IMR-90 (cell line): ENCODE data around the gene CLNK. TPM values are rescaled to one million over a fixed set of nuclear protein-coding genes. Genes with fewer than 3 reads are reported as not detected.

Experiments used
- ATAC-seq: fragments of 200-7000 bp; cut with Tn5 transposase; 2 replicates; pipeline ENCODE4 v1.9.1; 2020; ENCODE audit warnings: low read depth, mild to moderate bottlenecking, moderate library complexity
- BruUV-seq: library from RNA; stranded (reverse); fragments of 400-500 nt; replicated peaks from 2 replicates; lab custom pipeline; 2021; lab: Mats Ljungman, UMichigan
- CTCF ChIA-PET: fragments of 300-600 bp; formaldehyde crosslinking; extraction: SDS; loops from one replicate; lab custom pipeline; 2021; ENCODE audit warnings: antibody characterized with exemption; lab: Yijun Ruan, JAX
- POLR2A ChIA-PET: fragments of 300-600 bp; sonication (Branson Sonifier 250); formaldehyde crosslinking; loops from one replicate; lab custom pipeline; 2022; ENCODE audit warnings: antibody characterized with exemption; ENCODE audit not compliant: unreplicated experiment; lab: Charles Lee
- DNase-seq: peaks from one replicate; pipeline ENCODE4 v3.0.0; 2013
- H2AFZ ChIP-seq: replicated peaks from 2 replicates; pipeline ENCODE3; 2013; ENCODE audit warnings: low read length, mild to moderate bottlenecking; ENCODE audit not compliant: poor library complexity
- H2AK5ac ChIP-seq: 2 replicates; pipeline ENCODE4 v1.6.1; 2013; ENCODE audit warnings: low read depth, low read length, inconsistent platforms
- H2AK9ac ChIP-seq: replicated peaks from 2 replicates; pipeline ENCODE3; 2013; ENCODE audit warnings: mild to moderate bottlenecking, low read depth, low read length, moderate library complexity; ENCODE audit not compliant: poor library complexity
- H2BK120ac ChIP-seq: 2 replicates; pipeline ENCODE4 v1.6.1; 2013; ENCODE audit warnings: low read depth, low read length, inconsistent platforms
- H2BK15ac ChIP-seq: 3 replicates; pipeline ENCODE4 v1.6.1; 2013; ENCODE audit warnings: low read depth, low read length, inconsistent platforms
- H2BK20ac ChIP-seq: 2 replicates; pipeline ENCODE4 v1.6.1; 2013; ENCODE audit warnings: low read depth, mild to moderate bottlenecking, inconsistent platforms, low read length, moderate library complexity
- H2BK5ac ChIP-seq: 2 replicates; pipeline ENCODE4 v1.6.1; 2013; ENCODE audit warnings: mild to moderate bottlenecking, low read depth, low read length, inconsistent platforms; ENCODE audit not compliant: poor library complexity, severe bottlenecking
- H3K14ac ChIP-seq: replicated peaks from 2 replicates; pipeline ENCODE4 v1.6.1; 2013; ENCODE audit warnings: low read depth, low read length, inconsistent platforms
- H3K18ac ChIP-seq: 2 replicates; pipeline ENCODE4 v1.6.1; 2013; ENCODE audit warnings: low read depth, low read length, control low read depth
- H3K23ac ChIP-seq: 2 replicates; pipeline ENCODE4 v1.6.1; 2013; ENCODE audit warnings: low read depth, low read length, inconsistent platforms
- H3K27ac ChIP-seq: 2 replicates; pipeline ENCODE4 v1.5.1; 2013; ENCODE audit warnings: mild to moderate bottlenecking, control low read depth, low read length; ENCODE audit not compliant: insufficient read depth
- H3K27me3 ChIP-seq: 2 replicates; pipeline ENCODE4 v1.6.1; 2013; ENCODE audit warnings: low read length; ENCODE audit not compliant: control insufficient read depth, insufficient read depth
- H3K36me3 ChIP-seq: 2 replicates; pipeline ENCODE4 v1.6.1; 2013; ENCODE audit warnings: low read length, mixed read lengths; ENCODE audit not compliant: control insufficient read depth, insufficient read depth
- H3K4ac ChIP-seq: 2 replicates; pipeline ENCODE4 v1.6.1; 2013; ENCODE audit warnings: low read depth, low read length, inconsistent platforms
- H3K4me1 ChIP-seq: 2 replicates; pipeline ENCODE4 v1.6.1; 2013; ENCODE audit warnings: low read length, mixed read lengths; ENCODE audit not compliant: control insufficient read depth, insufficient read depth
- H3K4me2 ChIP-seq: 2 replicates; pipeline ENCODE4 v1.6.1; 2013; ENCODE audit warnings: low read depth, mild to moderate bottlenecking, control low read depth, low read length, moderate library complexity
- H3K4me3 ChIP-seq: 2 replicates; pipeline ENCODE4 v1.5.1; 2013; ENCODE audit warnings: low read depth, mild to moderate bottlenecking, control low read depth, low read length, moderate library complexity; ENCODE audit not compliant: insufficient read depth
- H3K56ac ChIP-seq: 2 replicates; pipeline ENCODE4 v1.6.1; 2013; ENCODE audit warnings: low read length, inconsistent platforms; ENCODE audit not compliant: insufficient read depth; ENCODE audit errors: extremely low read depth
- H3K79me1 ChIP-seq, 2 experiments: 2 replicates each; pipeline ENCODE4 v1.6.1; 2013; ENCODE audit warnings: low read length in 2 of 2, inconsistent platforms in 1 of 2, low read depth in 1 of 2
- H3K9ac ChIP-seq: 2 replicates; pipeline ENCODE4 v1.6.1; 2013; ENCODE audit warnings: low read depth, low read length, control low read depth
- H3K9me1 ChIP-seq: 2 replicates; pipeline ENCODE4 v1.6.1; 2013; ENCODE audit warnings: low read length, inconsistent platforms; ENCODE audit not compliant: insufficient read depth
- H3K9me3 ChIP-seq: 2 replicates; pipeline ENCODE4 v1.6.1; 2013; ENCODE audit warnings: low read length; ENCODE audit not compliant: control insufficient read depth, insufficient read depth
- H4K20me1 ChIP-seq: 2 replicates; pipeline ENCODE4 v1.6.1; 2013; ENCODE audit warnings: low read length, inconsistent platforms; ENCODE audit not compliant: insufficient read depth
- H4K5ac ChIP-seq: 2 replicates; pipeline ENCODE4 v1.6.1; 2013; ENCODE audit warnings: mild to moderate bottlenecking, low read depth, low read length, control low read depth
- H4K8ac ChIP-seq, 2 experiments: 2 replicates each; pipeline ENCODE4 v1.6.1; 2013; ENCODE audit warnings: low read depth in 2 of 2, low read length in 2 of 2, control low read depth in 1 of 2, inconsistent platforms in 1 of 2
- H4K91ac ChIP-seq: 2 replicates; pipeline ENCODE4 v1.6.1; 2013; ENCODE audit warnings: low read depth, low read length, inconsistent platforms; ENCODE audit not compliant: insufficient read depth
- BHLHE40 ChIP-seq: fragments of 150-350 bp; IDR thresholded peaks from 2 replicates; pipeline ENCODE4 v1.6.1; 2016; ENCODE audit warnings: mild to moderate bottlenecking, low read depth, low read length
- CEBPB ChIP-seq: IDR thresholded peaks from 2 replicates; pipeline ENCODE4 v1.6.1; 2012; ENCODE audit warnings: low read depth, low read length, improper control_type of control experiment
- CHD1 ChIP-seq: IDR thresholded peaks from 2 replicates; pipeline ENCODE4 v1.6.1; 2012; ENCODE audit warnings: low read depth, low read length, improper control_type of control experiment
- ELK1 ChIP-seq: fragments of 150-350 bp; IDR thresholded peaks from 2 replicates; pipeline ENCODE4 v1.6.1; 2016; ENCODE audit warnings: low read depth, mild to moderate bottlenecking, low read length, moderate library complexity, borderline replicate concordance
- FOS ChIP-seq: fragments of 150-350 bp; IDR thresholded peaks from 2 replicates; pipeline ENCODE4 v1.6.1; 2016; ENCODE audit warnings: low read depth, low read length
- MAFK ChIP-seq: IDR thresholded peaks from 2 replicates; pipeline ENCODE4 v1.6.1; 2012; ENCODE audit warnings: low read depth, low read length, improper control_type of control experiment
- MAZ ChIP-seq: IDR thresholded peaks from 2 replicates; pipeline ENCODE4 v1.6.1; 2012; ENCODE audit warnings: low read depth, mild to moderate bottlenecking, low read length, improper control_type of control experiment, moderate library complexity, borderline replicate concordance
- MXI1 ChIP-seq: IDR thresholded peaks from 2 replicates; pipeline ENCODE4 v1.6.1; 2012; ENCODE audit warnings: low read depth, mild to moderate bottlenecking, low read length, moderate library complexity, borderline replicate concordance
- NFE2L2 ChIP-seq: fragments of 150-350 bp; IDR thresholded peaks from 2 replicates; pipeline ENCODE4 v1.6.1; 2016; ENCODE audit warnings: low read depth, mild to moderate bottlenecking, low read length
- POLR2A ChIP-seq: IDR thresholded peaks from 2 replicates; pipeline ENCODE4 v1.6.1; 2012; ENCODE audit warnings: mild to moderate bottlenecking, low read depth, low read length
- RAD21 ChIP-seq: IDR thresholded peaks from 2 replicates; pipeline ENCODE4 v1.6.1; 2012; ENCODE audit warnings: low read length, improper control_type of control experiment
- RCOR1 ChIP-seq: IDR thresholded peaks from 2 replicates; pipeline ENCODE4 v1.6.1; 2012; ENCODE audit warnings: mild to moderate bottlenecking, low read length, improper control_type of control experiment; ENCODE audit not compliant: insufficient replicate concordance
- RFX5 ChIP-seq: IDR thresholded peaks from 2 replicates; pipeline ENCODE4 v1.8.0; 2012; ENCODE audit warnings: low read depth, mild to moderate bottlenecking, low read length, moderate library complexity
- SMC3 ChIP-seq: fragments of 150-350 bp; IDR thresholded peaks from 2 replicates; pipeline ENCODE4 v1.6.1; 2016; ENCODE audit warnings: low read depth, mild to moderate bottlenecking, antibody characterized with exemption, low read length, moderate library complexity
- WGBS, 2 experiments: methylation state at CpG; one replicate each; pipeline versions ENCODE4 v1.1.5 to v1.1.7; 2013; ENCODE audit warnings: missing lambda C conversion rate in 2 of 2; ENCODE audit not compliant: insufficient read length in 1 of 2; ENCODE audit errors: extremely low coverage in 2 of 2; 5-methylcytosine and 5-hydroxymethylcytosine counted together
- dilution Hi-C: fragments of 300-500 bp; cut with HindIII; formaldehyde crosslinking; loops from one replicate; pipeline ENCODE4 v1.14.3; 2018; ENCODE audit warnings: low sequenced_read_pairs; ENCODE audit not compliant: unreplicated experiment
- in situ Hi-C: fragments of 300-500 bp; cut with MboI; formaldehyde crosslinking; loops from 3 replicates; pipeline ENCODE4 v1.14.3; 2019; ENCODE audit warnings: low sequenced_read_pairs, inconsistent platforms, mixed read lengths
- intact Hi-C: fragments of 100-400 bp; cut with micrococcal nuclease; formaldehyde crosslinking; loops from 2 replicates; pipeline ENCODE4 v1.10.0; 2022
- polyA plus RNA-seq, 3 experiments: library from polyadenylated mRNA; depleted of rRNA; stranded (reverse); fragments of >200 nt; gene quantifications; 2 replicates each; pipeline ENCODE4 v1.2.3, GENCODE V29; 2012; ENCODE audit warnings: low replicate concordance in 1 of 3
- total RNA-seq: library from RNA; depleted of rRNA; stranded (reverse); fragments of >200 nt; gene quantifications from 2 replicates; pipeline ENCODE4 v1.2.3, GENCODE V29; 2012
- TF ChIP-seq, protein P1 (sequence below): conservative IDR thresholded peaks from 2 replicates; pipeline ENCODE4 v1.5.1; 2012; ENCODE audit warnings: mild to moderate bottlenecking, low read depth, low read length, improper control_type of control experiment
- TF ChIP-seq, protein P2 (sequence below): fragments of 150-350 bp; IDR thresholded peaks from 2 replicates; pipeline ENCODE4 v1.6.1; 2017; ENCODE audit warnings: mild to moderate bottlenecking, antibody characterized with exemption, low read length, low read depth

Gene CLNK
- total and polyA plus RNA-seq, 2 of the 4 experiments (the other 2 are of a cell fraction), result not detected

- no peaks in the 10 kb centered on the region for H3K36me3 ChIP-seq
- no peak overlapping the region for H3K56ac ChIP-seq
- TF ChIP-seq ELK1, result no peak
- no peak for TF ChIP-seq MXI1
- TF ChIP-seq RFX5, result no peak
- TF ChIP-seq, protein P1, sequence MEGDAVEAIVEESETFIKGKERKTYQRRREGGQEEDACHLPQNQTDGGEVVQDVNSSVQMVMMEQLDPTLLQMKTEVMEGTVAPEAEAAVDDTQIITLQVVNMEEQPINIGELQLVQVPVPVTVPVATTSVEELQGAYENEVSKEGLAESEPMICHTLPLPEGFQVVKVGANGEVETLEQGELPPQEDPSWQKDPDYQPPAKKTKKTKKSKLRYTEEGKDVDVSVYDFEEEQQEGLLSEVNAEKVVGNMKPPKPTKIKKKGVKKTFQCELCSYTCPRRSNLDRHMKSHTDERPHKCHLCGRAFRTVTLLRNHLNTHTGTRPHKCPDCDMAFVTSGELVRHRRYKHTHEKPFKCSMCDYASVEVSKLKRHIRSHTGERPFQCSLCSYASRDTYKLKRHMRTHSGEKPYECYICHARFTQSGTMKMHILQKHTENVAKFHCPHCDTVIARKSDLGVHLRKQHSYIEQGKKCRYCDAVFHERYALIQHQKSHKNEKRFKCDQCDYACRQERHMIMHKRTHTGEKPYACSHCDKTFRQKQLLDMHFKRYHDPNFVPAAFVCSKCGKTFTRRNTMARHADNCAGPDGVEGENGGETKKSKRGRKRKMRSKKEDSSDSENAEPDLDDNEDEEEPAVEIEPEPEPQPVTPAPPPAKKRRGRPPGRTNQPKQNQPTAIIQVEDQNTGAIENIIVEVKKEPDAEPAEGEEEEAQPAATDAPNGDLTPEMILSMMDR, result no peak
- no peak for TF ChIP-seq SMC3
- TF ChIP-seq FOS, result no peak
- TF ChIP-seq MAZ, result no peak
- TF ChIP-seq, protein P2, sequence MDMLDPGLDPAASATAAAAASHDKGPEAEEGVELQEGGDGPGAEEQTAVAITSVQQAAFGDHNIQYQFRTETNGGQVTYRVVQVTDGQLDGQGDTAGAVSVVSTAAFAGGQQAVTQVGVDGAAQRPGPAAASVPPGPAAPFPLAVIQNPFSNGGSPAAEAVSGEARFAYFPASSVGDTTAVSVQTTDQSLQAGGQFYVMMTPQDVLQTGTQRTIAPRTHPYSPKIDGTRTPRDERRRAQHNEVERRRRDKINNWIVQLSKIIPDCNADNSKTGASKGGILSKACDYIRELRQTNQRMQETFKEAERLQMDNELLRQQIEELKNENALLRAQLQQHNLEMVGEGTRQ, result no peak
- no peak for TF ChIP-seq POLR2A
- TF ChIP-seq NFE2L2, result no peak
- no peak for TF ChIP-seq MAFK
- TF ChIP-seq RCOR1, result no peak
- TF ChIP-seq RAD21, result no peak
- no peak for TF ChIP-seq CEBPB
- TF ChIP-seq CHD1, result no peak
- no peak for TF ChIP-seq BHLHE40
- POLR2A ChIA-PET, result no interaction called here
- no peak overlapping the region for H3K23ac ChIP-seq
- no peak overlapping the region for H4K5ac ChIP-seq
- ATAC-seq (no peak), DNase-seq (no peak)
- no peak overlapping the region for H4K8ac ChIP-seq
- no peak overlapping the region for H2AK5ac ChIP-seq
- no peak overlapping the region for H3K27ac ChIP-seq
- H3K4me2 ChIP-seq, result no peak overlapping the region
- no peak overlapping the region for H3K18ac ChIP-seq
- intact Hi-C loops, result no loop called here
- H3K27me3 ChIP-seq, result no peaks in the 10 kb centered on the region
- H2AFZ ChIP-seq, result no peak overlapping the region
- no peak overlapping the region for H2BK120ac ChIP-seq
- H3K9me3 ChIP-seq, result no peaks in the 10 kb centered on the region
- H2AK9ac ChIP-seq, result no peak overlapping the region
- H3K79me1 ChIP-seq, result no peaks in the 10 kb centered on the region
- in situ Hi-C loops, result no loop called here
- no peak overlapping the region for H2BK5ac ChIP-seq
- H3K4ac ChIP-seq, result no peak overlapping the region
- H2BK15ac ChIP-seq, result no peak overlapping the region
- dilution Hi-C loops, result no loop called here
- no peak overlapping the region for H2BK20ac ChIP-seq
- no peak overlapping the region for H3K9ac ChIP-seq
- no CpG with 5 or more reads among the region's 5 CpGs for WGBS, 2 experiments
- BruUV-seq, result no TSS peak
- no peaks in the 10 kb centered on the region for H3K9me1 ChIP-seq
- no peaks in the 10 kb centered on the region for H4K20me1 ChIP-seq
- H3K4me1 ChIP-seq, result no peaks in the 10 kb centered on the region
- no peak overlapping the region for H3K4me3 ChIP-seq
- no peak overlapping the region for H3K14ac ChIP-seq
- H4K91ac ChIP-seq, result no peak overlapping the region
- CTCF ChIA-PET, result no interaction called here
These were observed 193.6 kb downstream of the CLNK start for GRCh38 chr4:10490996-10491395.
